Middle frontal gyrus (tissue), 1 donor: ENCODE results near the gene ALAD.

ENCODE experiments used
- DNase-seq: peaks from one replicate; pipeline ENCODE4 v3.0.0-alpha.2; 2015; ENCODE audit warnings: low spot score; ENCODE audit errors: extremely low spot score

The ALAD gene

DNA sequence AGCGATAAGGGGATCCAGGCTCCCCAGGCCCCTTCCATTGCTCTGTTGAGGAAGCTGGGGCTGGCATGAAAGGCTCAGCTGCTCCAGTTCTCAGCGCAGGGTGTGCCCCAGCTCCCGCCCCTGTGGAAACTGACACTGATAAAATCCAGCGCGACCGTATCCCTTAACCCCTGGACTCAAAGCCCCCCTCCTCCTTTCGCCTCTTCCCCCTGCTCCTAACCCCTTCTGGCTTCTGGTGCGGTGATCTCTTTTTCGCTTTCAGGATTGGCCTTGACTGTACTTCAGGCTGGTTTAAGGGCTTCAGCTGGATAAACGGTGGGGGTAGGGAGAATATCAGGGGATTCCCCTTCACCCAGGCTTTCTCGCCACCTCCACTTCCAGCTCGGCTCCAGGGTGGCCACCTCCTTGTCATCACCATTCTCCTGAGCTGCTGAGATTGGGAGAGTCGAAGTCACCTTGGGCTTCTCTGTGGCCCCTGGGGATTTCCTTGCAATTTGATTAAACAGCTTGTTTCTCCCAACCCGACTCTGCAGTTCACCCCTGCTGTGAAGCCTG, 50.9 kb downstream of the ALAD start:
- no peak for DNase-seq

DNA sequence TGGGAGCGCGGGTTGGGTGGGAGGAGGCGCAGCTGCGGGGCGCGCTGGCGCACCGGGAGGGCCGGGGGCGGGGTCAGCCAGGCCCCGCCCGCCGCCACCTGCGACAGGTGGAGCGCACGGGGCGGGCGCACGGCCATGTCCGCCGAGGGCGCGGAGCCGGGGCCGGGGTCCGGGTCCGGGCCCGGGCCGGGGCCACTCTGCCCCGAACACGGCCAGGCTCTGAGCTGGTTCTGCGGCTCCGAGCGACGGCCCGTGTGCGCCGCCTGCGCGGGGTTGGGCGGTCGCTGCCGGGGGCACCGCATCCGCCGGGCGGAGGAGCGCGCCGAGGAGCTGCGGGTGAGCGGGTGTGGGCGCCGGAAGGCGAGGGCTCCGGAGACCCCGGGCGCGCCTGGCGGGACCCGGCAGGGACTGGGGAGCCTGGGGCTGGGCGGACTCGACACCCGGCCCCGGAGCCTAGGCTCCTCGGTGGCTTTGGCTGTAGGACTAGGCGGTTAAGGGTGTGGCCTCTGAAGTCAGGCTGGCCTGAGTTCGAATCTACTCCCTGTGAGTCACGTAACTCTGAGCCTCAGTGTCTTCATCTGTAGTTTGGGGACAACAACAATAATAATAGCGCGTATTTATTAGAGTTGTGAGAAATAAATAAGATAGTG, 51.5 kb downstream of the ALAD start, which contains the start of gene BSPRY:
TSS of gene BSPRY (plus strand) at position 97 of the 650 bp plus-strand sequence. CDS start at position 136, 39 bp downstream.
- DNase-seq: no peak

DNA sequence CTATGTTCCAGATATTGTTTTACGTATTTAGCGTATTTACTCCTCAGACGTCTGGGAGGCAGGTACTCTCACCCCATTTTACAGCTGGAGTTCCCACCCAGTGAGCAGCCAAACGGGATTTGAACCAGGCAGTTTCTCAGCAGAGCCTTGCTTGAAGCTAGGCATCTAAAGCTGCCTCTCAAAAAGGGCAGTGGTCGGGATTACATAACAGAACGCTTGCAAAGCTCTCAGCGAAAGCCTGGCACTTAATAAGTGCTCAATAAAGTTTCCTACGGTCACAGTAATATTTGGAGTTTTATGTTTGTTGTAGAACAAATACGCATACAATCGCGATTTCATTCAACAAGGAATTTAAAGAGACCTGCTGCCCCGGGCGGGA, 52.0 kb downstream of the ALAD start:
- no peak for DNase-seq

DNA sequence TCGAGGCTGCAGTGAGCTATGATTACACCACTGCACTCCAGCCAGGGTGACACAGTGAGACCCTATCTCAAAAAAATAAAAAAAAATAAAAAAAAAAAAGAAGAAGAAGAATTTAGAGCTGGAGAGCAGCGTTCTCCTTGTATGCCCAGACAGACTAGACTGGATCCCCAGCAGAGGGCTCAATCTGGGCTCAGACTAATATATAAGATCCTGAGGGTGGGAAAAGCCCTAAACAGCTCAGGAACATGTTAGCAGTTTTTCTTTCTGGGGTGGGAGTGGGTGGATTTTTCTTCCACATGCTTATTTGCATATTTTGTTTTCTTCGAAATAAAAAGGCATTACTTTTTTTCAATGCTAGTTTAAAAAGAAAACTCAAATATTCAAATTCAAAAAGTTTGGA, 52.6 kb downstream of the ALAD start:
- no peak for DNase-seq

DNA sequence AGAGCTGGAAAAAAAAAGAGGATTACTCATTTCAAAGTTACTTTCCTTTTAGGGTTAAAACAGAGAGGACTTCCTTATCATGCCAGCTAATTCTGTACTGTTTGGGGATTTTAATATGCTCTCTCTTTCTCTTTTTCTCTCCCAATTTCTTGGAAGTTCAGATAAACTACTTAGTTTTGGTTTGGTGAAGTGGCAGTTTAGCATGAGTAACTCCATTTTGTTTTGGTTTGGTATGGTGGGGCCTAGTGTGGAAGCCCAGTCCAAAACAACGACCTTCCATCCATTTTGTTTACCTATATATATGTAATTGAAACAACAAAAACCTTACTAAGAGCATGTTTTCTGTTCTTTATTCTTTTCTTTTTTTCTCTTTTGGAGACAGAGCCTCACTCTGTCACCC, 55.4 kb downstream of the ALAD start:
- DNase-seq: no peak

DNA sequence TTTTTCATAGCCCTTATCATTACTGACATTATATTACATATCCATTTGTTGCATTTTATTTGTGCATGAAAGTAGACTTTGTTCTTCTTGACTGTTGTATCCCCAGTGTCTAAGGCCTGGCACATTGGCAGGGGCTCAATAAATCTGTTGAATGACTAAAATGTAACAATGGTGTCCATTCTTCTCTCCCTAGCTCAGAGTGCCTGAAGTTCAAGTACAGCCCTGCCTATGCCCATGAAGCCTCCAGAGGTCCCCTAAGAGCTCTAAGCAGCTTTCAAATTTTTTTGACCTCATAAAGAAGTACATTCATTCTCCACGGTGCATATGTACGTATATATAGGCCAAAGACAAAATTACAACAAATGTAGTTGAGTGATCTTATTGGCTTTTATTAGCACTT, 55.9 kb downstream of the ALAD start:
- DNase-seq: no peak

DNA sequence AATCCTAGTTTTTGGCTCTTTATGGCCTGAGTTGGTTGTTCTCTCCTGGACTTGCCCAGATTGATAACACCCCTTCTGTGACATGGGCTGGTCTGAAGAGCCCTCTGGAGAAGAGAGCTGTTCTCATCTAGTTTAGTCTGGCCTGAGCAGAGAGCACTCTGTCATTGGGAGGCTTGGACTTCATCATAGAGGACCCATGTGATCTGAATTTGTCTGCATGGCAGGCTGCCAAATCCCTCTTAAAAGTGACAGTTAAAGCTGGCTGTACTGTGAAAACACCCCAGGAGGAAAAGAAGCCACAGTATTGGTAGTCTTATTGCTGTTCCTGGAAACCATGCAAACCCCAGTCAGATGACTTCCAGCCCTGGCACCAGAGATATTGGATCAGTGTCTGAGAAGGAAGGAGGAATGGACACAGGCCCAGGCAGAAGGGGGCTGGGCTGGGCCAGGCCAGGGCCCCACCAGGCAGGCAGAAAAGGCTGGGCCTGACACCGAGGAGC, 57.3 kb downstream of the ALAD start:
- peak; percentile 68 for DNase-seq

DNA sequence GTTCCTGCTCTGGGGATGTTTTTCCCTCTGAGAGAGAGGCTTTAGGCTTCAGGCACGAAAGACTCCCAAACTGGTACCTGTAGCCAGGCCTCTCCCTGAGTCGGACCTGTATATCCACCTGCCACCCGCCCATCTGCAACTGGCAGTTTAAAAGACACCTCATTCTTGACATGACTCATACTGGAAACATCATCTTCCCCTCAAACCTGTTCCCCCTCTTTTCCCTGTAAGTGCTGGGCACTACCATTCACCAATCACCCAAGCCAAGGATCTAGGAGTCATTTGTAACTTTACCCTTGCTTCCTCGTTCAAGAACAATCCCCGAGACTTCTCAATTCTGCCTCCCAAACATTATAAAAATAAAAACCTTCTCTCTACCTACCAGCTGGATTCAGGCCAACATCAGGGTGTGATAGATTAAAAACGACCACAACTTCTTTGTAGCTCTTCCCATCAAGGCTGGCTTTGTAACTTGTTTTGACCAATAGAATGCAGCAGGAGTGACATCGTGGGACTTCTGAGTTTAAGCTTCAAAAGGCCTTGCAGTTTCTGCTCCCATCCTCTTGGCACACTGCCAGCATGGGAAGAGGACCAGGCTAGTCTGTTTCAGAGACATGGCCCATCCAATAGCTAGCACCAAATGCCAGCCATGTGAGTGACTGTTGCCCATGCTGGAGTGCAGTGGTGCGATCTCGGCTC, 59.2 kb downstream of the ALAD start:
- no peak for DNase-seq

DNA sequence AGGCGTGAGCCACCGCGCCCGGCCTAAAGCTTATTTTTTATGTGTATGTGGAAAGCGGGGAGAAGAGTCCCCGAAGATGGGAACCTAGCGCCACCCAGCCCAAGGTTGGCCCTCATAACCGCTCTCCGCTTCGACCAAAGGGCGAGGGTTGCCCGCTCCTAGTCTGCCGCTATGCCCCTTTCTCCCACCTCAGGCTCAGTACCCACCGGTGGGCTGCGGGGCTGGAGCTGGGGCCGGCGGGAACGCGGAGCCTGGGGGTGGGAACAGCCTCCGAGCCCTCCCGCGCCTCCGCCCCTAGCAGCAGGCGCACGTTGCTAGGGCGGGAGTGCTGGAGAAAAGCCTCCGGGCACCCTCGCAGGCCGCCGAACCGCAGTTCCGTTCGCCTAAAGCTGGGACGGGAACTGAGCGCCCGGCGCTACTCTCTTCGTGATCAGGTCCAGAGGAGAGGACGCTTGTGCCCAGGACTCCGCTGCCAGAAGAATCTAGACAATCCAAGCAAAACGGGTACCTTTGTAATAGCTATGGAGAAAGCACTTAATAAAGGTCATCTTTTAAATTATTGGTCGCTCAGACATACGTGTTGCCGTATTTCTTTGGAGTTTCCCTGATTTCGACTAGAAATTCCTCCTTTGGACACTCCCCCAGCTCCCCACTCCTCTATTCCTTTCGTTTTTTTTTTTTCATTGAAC, 60.9 kb downstream of the ALAD start, which contains the start of gene WDR31:
TSS of gene WDR31 (minus strand) at position 265 of the 689 bp plus-strand sequence. CDS start 8,253 bp downstream, outside the sequence.
- peak; percentile 83 for DNase-seq

DNA sequence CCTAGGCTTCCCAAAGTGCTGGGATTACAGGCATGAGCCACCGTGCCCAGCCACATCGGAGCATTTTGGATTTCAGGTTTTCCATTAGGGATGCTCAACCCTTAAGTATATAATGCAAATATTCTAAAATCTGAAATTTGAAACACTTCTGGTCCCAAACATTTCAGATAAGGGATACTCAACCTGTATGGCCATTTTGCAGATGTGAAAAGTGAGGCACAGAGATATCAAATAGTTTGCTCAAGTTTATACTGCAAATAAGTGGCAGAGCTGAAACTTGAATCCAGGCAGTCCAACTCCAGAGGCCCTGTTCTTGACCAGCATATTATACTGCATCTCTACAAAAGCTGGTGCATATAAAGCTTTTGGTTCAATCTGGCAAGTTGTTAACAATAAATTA, 63.4 kb downstream of the ALAD start:
- DNase-seq: no peak
